ENCODE data around the gene ATXN7L1.

The ATXN7L1 gene

DNA sequence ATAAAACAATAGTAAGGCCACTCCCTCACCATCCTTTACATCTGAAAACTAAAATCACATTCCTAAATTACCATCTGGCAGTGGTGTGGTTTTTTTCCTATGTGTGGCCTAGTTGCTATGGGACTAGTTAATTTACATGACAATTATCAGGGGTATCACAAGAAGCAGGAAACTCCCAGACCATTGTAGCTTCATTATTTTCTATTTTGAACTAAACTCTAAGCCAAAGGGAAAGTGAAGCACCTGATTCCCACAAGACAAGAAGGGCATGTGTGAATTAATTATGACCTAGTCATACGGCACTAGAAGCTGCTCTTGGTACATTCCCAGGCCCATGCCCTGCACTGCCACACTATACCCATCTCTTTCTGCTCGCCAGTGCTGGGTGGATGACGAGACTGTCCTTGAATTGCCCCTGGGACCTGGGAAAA lies 103.4 kb downstream of the ATXN7L1 start:
- DNase-seq: no peak

DNA sequence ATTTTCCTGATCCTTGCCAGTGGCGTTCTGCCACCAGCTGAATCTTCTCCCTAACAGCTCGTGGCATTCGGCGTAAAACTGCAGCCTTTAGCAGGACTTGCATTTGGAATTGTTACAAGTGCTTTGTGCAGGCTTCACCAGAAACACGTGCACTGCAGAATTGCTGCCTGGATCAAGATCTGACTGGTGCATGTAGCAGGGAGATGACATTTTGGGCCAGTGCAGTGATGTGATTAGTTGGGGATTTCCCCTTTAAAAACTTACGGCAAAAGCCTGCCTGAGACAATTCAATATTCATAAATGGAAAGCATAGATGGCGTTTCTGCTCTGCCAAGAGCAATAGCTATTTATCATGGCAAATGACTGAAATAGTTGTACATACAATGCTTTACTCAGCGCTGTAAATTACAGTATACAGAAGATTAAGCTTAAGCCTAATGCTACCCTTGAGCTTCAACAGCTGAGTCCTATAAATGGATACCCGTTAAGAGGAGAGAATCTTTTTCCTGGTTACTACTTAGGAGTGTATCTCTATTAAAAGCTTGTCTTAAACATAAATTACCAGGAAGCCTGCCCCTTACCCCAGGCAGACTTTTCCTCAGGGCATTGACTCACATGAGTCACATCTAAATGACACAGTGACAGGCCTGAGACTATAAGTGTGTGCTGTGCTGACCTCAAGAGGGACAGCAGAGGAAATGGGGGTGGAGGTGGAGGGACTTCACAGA lies 106.3 kb downstream of the ATXN7L1 start:
- peak in 1 of 2 donors; percentile 14 for DNase-seq

DNA sequence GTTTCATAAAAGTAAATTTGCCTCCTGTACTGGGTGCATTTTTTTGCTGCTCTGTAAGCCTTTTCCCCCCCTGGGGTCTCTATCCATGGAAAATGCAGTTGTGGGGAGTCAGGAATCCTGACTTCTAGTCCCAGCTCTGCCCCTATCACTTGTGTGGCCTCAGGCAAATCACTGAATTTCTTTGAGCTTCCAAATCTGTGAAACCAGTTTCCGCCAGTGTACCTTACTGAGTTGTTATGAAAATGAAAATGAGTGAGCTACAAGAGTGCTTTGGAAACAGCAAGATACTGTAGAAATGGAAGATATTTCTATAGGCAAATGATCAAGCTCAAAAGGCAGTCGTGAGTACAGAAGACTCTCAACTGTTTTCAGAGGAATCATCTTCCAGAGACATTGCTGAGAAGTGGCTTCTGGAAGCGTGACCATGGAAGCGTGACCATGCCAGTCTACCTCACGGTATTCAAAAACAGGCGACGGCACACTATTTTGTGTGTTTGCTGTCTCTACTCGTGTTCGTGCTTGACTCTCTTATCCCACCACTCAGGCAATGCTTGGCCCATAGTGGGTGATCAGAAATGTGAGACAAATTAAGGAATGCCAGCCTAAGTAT lies 107.4 kb downstream of the ATXN7L1 start:
- DNase-seq: no peak

GRCh38 chr7:105768117-105768516 lies 108.3 kb downstream of the ATXN7L1 start:
- no peak for DNase-seq

- peak; percentile 12 to 23 for DNase-seq
These were observed 109.9 kb downstream of the ATXN7L1 start for GRCh38 chr7:105766421-105767073.

DNA sequence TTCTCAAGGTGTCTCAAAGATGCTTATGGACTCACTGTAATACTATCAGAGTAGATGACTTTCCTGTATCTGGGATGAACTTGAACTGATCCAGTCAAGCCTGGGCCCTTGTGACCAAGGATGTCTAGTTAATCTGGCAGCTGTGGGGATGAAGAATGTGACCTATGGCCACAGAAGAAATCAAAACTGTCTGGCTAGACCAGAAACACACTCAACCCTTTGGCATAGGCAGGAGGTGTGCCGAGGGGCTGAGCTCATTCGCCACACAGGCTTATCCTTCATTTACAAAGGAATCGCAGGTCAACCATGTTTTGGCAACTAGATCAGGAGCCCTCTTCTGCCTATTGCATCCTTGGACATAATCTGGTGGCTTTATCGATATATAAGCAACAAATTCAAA lies 110.6 kb downstream of the ATXN7L1 start:
- no peak for DNase-seq

- no peak for DNase-seq
These were observed 111.9 kb downstream of the ATXN7L1 start for GRCh38 chr7:105764506-105764905.

GRCh38 chr7:105760551-105761447 lies 115.6 kb downstream of the ATXN7L1 start:
- DNase-seq: no peak

DNA sequence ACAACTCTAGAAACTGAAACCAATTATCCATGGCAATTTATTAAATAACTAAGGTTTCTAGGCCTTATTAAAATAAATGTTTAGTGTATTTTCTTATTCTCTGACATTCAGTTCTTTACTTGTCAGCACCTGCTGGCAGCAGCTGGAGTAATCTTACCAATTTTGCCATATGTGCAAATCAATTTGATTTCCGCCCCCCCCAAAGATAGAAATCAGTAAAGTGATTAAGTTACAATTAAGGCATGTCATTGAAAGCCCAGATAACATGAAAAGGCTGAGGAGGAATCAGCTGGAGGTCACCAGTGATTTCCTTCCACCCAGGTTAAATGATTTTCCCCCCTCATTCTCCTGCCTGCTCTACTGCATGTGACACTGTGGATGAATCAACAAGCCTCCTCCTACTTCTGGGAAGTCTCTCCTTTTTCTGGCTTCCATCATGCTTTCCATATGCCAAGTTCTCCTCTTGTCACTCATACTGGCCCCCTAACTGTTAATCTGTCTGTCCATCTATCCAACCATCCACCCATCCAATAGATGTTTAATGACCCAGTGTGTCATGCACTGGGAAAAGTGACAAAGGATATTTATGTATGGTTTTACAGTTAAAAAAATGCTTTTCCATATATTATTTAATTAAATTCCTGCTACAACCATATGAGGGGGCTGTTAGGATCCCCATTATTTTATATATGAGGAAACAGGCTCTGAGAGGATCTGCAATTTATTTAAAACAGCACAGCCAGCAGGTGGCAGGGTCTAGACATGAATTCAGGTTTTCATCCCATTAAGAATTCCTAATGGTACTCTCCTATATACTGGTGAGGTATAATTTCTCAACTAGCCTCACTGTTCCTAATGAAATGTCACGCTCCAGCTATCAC lies 116.5 kb downstream of the ATXN7L1 start:
- peak; percentile 21 to 29 for DNase-seq

DNA sequence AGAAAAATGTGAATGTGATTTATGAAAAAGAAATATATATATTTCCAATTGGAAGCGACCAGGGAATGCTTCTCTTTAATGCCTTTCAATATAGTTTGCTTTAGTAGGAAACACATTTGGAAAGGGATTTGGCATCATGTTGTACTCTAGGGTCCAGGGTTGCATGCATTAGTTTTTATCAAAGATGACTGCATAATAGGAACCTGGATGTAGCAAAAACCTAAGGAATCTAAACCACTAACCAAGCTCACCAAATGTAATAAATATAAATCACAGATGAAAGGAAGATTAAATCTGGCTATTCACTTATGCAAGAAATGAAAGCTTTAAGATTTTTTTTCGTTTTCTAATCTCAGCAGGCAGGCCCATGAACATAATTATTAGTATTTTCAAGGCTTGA lies 120.0 kb downstream of the ATXN7L1 start:
- DNase-seq: no peak

GRCh38 chr7:105752671-105753275 lies 123.6 kb downstream of the ATXN7L1 start:
- DNase-seq: no peak

- no peak for DNase-seq
These were observed 125.3 kb downstream of the ATXN7L1 start for GRCh38 chr7:105751054-105751453.

GRCh38 chr7:105748701-105749100 lies 127.7 kb downstream of the ATXN7L1 start:
- DNase-seq: no peak

- DNase-seq: no peak
These were observed 130.6 kb downstream of the ATXN7L1 start for GRCh38 chr7:105745681-105746330.

- DNase-seq: no peak
These were observed 132.1 kb downstream of the ATXN7L1 start for GRCh38 chr7:105744258-105744657.

DNA sequence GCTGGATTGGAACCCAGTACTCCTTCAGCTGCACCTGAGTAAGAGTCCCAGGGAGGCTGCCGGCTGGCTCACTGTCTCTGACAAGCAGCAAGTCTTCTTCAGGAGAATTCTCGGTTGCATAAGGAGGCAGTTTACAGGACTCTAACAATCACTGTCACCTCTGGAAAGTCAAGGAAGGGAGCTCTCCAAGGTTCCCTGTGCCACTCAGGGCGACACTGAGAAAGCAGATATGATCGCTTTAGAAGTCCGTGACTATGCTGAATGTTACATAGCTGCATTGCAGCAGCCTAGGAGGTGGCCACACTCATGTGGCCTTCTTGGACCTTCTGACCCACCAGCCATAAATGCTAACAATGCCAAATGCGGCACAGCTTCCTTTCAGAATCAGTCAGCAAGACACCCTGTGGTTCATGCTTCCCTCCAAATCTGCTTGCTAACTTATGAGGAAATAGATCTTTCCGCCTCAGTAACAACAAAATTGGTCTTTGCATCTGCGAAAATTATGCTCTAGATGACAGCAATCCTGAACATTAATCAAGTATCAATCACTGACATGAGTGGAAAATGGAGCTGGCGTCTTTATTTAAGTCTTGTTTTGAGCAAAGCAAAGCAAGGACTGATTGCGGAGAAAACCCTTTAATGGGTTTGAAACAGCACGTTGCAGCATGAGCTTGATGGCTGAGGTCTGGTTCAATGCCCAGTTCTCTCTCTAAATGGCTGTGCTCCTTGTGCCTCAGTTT lies 132.9 kb downstream of the ATXN7L1 start:
- DNase-seq: no peak

GRCh38 chr7:105742787-105743186 lies 133.6 kb downstream of the ATXN7L1 start:
- DNase-seq: no peak

DNA sequence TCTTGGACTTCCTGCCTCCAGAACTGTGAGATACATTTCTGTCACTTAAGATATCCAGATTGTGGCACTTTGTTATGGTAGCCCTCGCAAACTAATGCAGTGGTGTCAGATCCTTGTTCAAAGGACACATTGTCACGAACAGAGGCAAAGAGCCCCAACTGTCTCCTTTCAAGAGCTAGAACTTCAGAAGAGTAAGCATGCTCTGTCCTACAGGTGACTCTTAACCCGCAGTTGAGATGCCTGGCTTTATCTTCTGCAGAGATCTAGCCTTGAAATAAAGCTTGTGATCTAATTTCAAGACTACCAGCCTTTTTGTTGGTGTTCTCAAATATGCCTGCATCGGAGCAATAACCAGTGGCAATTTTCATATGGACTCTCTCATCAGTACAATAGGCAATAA lies 134.4 kb downstream of the ATXN7L1 start:
- no peak for DNase-seq

DNA sequence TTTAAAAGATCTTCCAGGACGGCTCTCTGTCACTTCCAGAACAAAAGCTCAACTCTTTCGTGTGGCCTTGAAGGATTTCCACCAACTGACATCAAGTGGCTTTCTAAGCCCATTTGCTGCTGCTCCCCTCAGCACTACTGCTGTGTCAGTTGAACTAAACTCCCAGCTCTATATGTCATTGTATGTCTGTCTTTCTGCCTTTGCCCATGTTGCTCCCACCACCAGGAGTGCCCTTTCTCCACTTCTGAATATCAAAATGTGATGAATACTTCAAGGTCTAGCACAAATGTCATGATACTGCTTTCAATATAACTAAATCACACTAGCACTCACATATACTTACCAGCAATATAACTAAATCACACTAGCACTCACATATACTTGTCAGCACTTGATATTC lies 138.3 kb downstream of the ATXN7L1 start:
- no peak for DNase-seq

GRCh38 chr7:105734233-105734632 lies 142.2 kb downstream of the ATXN7L1 start:
- DNase-seq: no peak

Data from stimulated activated CD4-positive, alpha-beta T cell treated with anti-CD3 and anti-CD28 coated beads, Interleukin-2, amount 100 ng/mL, for 24 hours (primary cell).